Prostate gland (tissue), 2 donors: ENCODE results near the gene DGKE. TPM values are rescaled to one million over a fixed set of nuclear protein-coding genes. Genes with fewer than 3 reads are reported as not detected.
A peak's percentile ranks its signal among the peaks of the same experiment; 100 is the strongest.

Source experiments
- DNase-seq: peaks from one replicate; pipeline ENCODE4 v3.0.0-alpha.2; 2019; ENCODE audit warnings: low spot score
- H3K27ac ChIP-seq, 2 donors: fragments of 200-600 bp; sonication (generic); 2 replicates each; pipeline ENCODE4 v1.5.1; 2017 to 2019
- H3K27me3 ChIP-seq: fragments of 200-600 bp; sonication (generic); replicated peaks from 2 replicates; pipeline ENCODE4 v1.5.1; 2019; ENCODE audit not compliant: insufficient read depth
- H3K36me3 ChIP-seq, 2 donors: fragments of 200-600 bp; sonication (generic); 1 replicate in 1 of 2; 2 replicates in 1 of 2; pipeline versions ENCODE4 v1.5.1 to v1.8.1; 2017 to 2019
- H3K4me1 ChIP-seq: fragments of 200-600 bp; sonication (generic); replicated peaks from 2 replicates; pipeline ENCODE4 v1.5.1; 2019
- H3K4me3 ChIP-seq, 2 donors: fragments of 200-600 bp; sonication (generic); 2 replicates each; pipeline ENCODE4 v1.5.1; 2017 to 2019
- H3K9me3 ChIP-seq: fragments of 200-600 bp; sonication (generic); 2 replicates; pipeline ENCODE4 v1.5.1; 2017
- CTCF ChIP-seq, 4 experiments: fragments of 200-600 bp in 2 of 4; fragments of 450-650 bp in 2 of 4; sonication (generic) in 2 of 4; IDR thresholded peaks; 1 replicate in 3 of 4; 2 replicates in 1 of 4; pipeline ENCODE4 v1.5.1; 2016 to 2019; ENCODE audit warnings: antibody characterized with exemption in 4 of 4, mild to moderate bottlenecking in 2 of 4, moderate library complexity in 2 of 4
- POLR2A ChIP-seq: fragments of 450-650 bp; IDR thresholded peaks from one replicate; pipeline ENCODE4 v1.6.1; 2016; ENCODE audit warnings: antibody characterized with exemption, mild to moderate bottlenecking
- POLR2AphosphoS5 ChIP-seq: sonication (generic); formaldehyde crosslinking; IDR thresholded peaks from one replicate; pipeline ENCODE4 v1.6.1; 2017; ENCODE audit warnings: antibody characterized with exemption
- WGBS: methylation state at CpG from one replicate; pipeline ENCODE4 v1.1.5; 2018; 5-methylcytosine and 5-hydroxymethylcytosine counted together
- intact Hi-C: fragments of 100-400 bp; cut with DNase I; formaldehyde crosslinking; loops from one replicate; pipeline ENCODE4 v1.14.2; 2022
- total RNA-seq, 2 donors: library from RNA; depleted of rRNA; stranded (reverse); fragments of >200 nt; gene quantifications; one replicate each; pipeline ENCODE4 v1.1.0, GENCODE V29; 2016

Gene DGKE
- total RNA-seq, 2 donors from 2014 or later: 7.7 to 13.3 TPM

- intact Hi-C loops: loop anchor here (2.0 kb wide), 1 partner anchor 121 kb away; no protein-coding TSS in a partner anchor
- WGBS: 22% methylated on average over 14 of the region's 14 CpGs
- H3K27ac ChIP-seq: no peak overlapping the region
- H3K9me3 ChIP-seq: no peaks in the 10 kb centered on the region
- H3K36me3 ChIP-seq: no peaks in the 10 kb centered on the region
- peak; percentile 68 for DNase-seq
- no peaks in the 10 kb centered on the region for H3K4me1 ChIP-seq
- H3K27me3 ChIP-seq: no peaks in the 10 kb centered on the region
- no peak overlapping the region for H3K4me3 ChIP-seq
- TF ChIP-seq CTCF (IDR thresholded peaks at IDR 0.05): peak; percentile 74 to 88 (median 84)
- TF ChIP-seq POLR2A: no peak
- TF ChIP-seq POLR2AphosphoS5: peak; percentile 49
Observed at GRCh38 chr17:56819431-56820145, 14.4 kb upstream of the DGKE start.

- Histone ChIP-seq H3K9me3 (no peaks in the 10 kb centered on the region), H3K4me3 (no peak overlapping the region), H3K4me1 (no peaks in the 10 kb centered on the region), H3K27me3 (no peaks in the 10 kb centered on the region), H3K36me3 (no peaks in the 10 kb centered on the region), H3K27ac (no peak overlapping the region)
- no peak for TF ChIP-seq CTCF (IDR thresholded peaks at IDR 0.05)
- TF ChIP-seq POLR2AphosphoS5: no peak
- no peak for TF ChIP-seq POLR2A
- DNase-seq: no peak
- intact Hi-C loops: no loop called here
- WGBS: 82% methylated on average over 10 of the region's 10 CpGs
Observed at GRCh38 chr17:56820207-56820606, 13.7 kb upstream of the DGKE start.

GRCh38 chr17:56821847-56822534, 12.0 kb upstream of the DGKE start:
- WGBS: 86% methylated on average over 3 of the region's 3 CpGs
- H3K36me3 ChIP-seq: no peaks in the 10 kb centered on the region
- H3K27ac ChIP-seq: no peak overlapping the region
- H3K4me3 ChIP-seq: no peak overlapping the region
- no peaks in the 10 kb centered on the region for H3K27me3 ChIP-seq
- DNase-seq: no peak
- intact Hi-C loops: no loop called here
- no peaks in the 10 kb centered on the region for H3K9me3 ChIP-seq
- TF ChIP-seq POLR2AphosphoS5: no peak
- TF ChIP-seq CTCF (IDR thresholded peaks at IDR 0.05): no peak
- TF ChIP-seq POLR2A: no peak
- H3K4me1 ChIP-seq: no peaks in the 10 kb centered on the region

- TF ChIP-seq CTCF (IDR thresholded peaks at IDR 0.05): no peak
- no peak for TF ChIP-seq POLR2A
- TF ChIP-seq POLR2AphosphoS5: peak; percentile 22
- 55% methylated on average over 5 of the region's 5 CpGs for WGBS
- DNase-seq: no peak
- intact Hi-C loops: no loop called here
- Histone ChIP-seq H3K9me3 (no peaks in the 10 kb centered on the region), H3K4me3 (no peak overlapping the region), H3K4me1 (no peaks in the 10 kb centered on the region), H3K27me3 (no peaks in the 10 kb centered on the region), H3K36me3 (no peaks in the 10 kb centered on the region), H3K27ac (no peak overlapping the region)
Observed at GRCh38 chr17:56822725-56823124, 11.2 kb upstream of the DGKE start.

GRCh38 chr17:56823848-56824247, 10.1 kb upstream of the DGKE start:
- no peak overlapping the region for H3K27ac ChIP-seq
- no peaks in the 10 kb centered on the region for H3K27me3 ChIP-seq
- no peaks in the 10 kb centered on the region for H3K9me3 ChIP-seq
- H3K4me1 ChIP-seq: no peaks in the 10 kb centered on the region
- no peak for DNase-seq
- H3K4me3 ChIP-seq: no peak overlapping the region
- 81% methylated on average over 2 of the region's 2 CpGs for WGBS
- intact Hi-C loops: no loop called here
- TF ChIP-seq POLR2A: no peak
- no peak for TF ChIP-seq POLR2AphosphoS5
- no peak for TF ChIP-seq CTCF (IDR thresholded peaks at IDR 0.05)
- no peaks in the 10 kb centered on the region for H3K36me3 ChIP-seq
